22Rv1 (cell line): ENCODE data around the gene SLIT3.

Experiments
- ZFX ChIP-seq: fragments of 450-650 bp; IDR thresholded peaks from 2 replicates; pipeline ENCODE4 v1.6.1; 2017; ENCODE audit warnings: antibody characterized with exemption, borderline replicate concordance
- TF ChIP-seq, protein P1 (sequence below): fragments of 450-650 bp; IDR thresholded peaks from 2 replicates; pipeline ENCODE4 v1.5.1; 2017; ENCODE audit warnings: mild to moderate bottlenecking

DNA sequence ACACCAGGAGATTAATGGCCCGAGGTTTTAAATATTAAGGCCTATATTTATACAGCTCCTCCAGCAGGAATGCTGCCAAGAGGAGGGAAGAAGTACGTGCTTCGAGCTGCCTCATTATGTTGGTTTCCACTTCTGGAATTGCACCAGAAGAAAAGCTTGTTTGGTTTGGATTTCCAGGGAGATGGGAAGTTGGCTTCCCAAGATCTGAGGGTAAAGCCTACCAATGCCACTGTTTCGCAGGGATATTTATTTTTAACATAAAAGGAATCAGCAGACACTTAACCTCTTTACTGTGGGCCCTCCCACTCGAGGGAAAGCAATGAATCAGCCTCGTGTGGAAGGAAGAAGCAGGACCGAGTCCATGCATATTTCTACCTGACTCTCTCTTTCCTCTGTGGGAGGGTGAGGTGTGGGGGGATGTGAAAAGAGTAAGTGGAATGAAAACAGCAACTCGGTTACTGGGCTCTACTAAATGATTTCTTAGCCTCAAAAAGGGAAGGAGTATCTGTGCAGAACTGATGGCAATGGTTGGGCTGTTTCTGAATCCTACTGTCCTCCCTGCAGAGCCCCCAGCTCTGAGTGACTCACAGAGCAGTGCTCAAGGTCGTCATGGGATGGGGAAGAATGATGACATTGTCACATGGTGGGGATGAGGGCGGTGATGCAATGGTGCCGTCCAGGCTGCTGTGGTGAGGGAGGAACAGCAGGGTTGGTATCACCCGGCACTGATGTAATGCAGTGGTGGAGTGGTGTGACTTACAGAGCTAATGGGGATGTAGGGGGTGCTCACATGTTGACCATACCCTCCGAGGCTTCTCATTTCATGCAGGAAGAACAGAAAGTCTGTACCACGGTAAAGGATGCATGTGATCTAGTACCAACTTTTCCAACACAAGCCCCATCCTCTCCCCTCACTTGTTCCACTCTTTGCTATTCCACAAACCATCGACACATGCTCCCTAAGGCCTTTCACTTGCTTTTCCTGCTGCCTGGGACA lies 506.8 kb downstream of the SLIT3 start:
- TF ChIP-seq, protein P1, sequence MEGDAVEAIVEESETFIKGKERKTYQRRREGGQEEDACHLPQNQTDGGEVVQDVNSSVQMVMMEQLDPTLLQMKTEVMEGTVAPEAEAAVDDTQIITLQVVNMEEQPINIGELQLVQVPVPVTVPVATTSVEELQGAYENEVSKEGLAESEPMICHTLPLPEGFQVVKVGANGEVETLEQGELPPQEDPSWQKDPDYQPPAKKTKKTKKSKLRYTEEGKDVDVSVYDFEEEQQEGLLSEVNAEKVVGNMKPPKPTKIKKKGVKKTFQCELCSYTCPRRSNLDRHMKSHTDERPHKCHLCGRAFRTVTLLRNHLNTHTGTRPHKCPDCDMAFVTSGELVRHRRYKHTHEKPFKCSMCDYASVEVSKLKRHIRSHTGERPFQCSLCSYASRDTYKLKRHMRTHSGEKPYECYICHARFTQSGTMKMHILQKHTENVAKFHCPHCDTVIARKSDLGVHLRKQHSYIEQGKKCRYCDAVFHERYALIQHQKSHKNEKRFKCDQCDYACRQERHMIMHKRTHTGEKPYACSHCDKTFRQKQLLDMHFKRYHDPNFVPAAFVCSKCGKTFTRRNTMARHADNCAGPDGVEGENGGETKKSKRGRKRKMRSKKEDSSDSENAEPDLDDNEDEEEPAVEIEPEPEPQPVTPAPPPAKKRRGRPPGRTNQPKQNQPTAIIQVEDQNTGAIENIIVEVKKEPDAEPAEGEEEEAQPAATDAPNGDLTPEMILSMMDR = no peak
- TF ChIP-seq ZFX = no peak
